Kidney capillary endothelial cell (primary cell): ENCODE results near the gene SWT1.
"Not testable (repeated sequence)": the region's sequence is repeated elsewhere in the genome, so short reads cannot be mapped to it uniquely, and the experiment has no call there.

Experiments used
- DNase-seq: peaks from one replicate; pipeline ENCODE4 v3.0.0-alpha.2; 2018; ENCODE audit warnings: low spot score

The SWT1 gene

GRCh38 chr1:185251928-185252327 lies 95.0 kb downstream of the SWT1 start:
- not testable (repeated sequence) for DNase-seq

DNA sequence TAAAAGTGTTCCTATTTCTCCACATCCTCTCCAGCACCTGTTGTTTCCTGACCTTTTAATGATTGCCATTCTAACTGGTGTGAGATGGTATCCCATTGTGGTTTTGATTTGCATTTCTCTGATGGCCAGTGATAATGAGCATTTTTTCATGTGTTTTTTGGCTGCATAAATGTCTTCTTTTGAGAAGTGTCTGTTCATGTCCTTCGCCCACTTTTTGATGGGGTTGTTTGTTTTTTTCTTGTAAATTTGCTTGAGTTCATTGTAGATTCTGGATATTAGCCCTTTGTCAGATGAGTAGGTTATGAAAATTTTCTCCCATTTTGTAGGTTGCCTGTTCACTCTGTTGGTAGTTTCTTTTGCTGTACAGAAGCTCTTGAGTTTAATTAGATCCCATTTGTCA lies 95.4 kb downstream of the SWT1 start:
- DNase-seq = not testable (repeated sequence)

DNA sequence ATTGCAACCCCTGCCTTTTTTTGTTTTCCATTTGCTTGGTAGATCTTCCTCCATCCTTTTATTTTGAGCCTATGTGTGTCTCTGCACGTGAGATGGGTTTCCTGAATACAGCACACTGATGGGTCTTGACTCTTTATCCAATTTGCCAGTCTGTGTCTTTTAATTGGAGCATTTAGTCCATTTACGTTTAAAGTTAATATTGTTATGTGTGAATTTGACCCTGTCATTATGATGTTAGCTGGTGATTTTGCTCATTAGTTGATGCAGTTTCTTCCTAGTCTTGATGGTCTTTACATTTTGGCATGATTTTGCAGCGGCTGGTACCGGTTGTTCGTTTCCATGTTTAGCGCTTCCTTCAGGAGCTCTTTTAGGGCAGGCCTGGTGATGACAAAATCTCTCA lies 98.6 kb downstream of the SWT1 start:
- not testable (repeated sequence) for DNase-seq

DNA sequence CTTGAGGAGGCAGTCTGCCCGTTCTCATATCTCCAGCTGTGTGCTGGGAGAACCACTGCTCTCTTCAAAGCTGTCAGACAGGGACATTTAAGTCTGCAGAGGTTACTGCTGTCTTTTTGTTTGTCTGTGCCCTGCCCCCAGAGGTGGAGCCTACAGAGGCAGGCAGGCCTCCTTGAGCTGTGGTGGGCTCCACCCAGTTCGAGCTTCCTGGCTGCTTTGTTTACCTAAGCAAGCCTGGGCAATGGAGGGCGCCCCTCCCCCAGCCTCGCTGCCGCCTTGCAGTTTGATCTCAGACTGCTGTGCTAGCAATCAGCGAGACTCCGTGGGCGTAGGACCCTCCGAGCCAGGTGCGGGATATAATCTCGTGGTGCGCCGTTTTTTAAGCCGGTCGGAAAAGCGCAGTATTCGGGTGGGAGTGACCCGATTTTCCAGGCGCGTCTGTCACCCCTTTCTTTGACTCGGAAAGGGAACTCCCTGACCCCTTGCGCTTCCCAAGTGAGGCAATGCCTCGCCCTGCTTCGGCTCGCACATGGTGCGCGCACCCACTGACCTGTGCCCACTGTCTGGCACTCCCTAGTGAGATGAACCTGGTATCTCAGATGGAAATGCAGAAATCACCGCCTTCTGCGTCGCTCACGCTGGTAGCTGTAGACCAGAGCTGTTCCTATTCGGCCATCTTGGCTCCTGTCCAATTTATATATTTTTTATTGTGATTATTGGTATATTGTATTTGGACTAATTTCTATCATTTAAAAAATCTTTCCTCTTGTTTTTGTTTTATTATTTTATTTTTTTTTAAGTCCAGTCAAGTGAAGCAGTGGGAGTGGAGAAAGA lies 100.4 kb downstream of the SWT1 start:
- not testable (repeated sequence) for DNase-seq

DNA sequence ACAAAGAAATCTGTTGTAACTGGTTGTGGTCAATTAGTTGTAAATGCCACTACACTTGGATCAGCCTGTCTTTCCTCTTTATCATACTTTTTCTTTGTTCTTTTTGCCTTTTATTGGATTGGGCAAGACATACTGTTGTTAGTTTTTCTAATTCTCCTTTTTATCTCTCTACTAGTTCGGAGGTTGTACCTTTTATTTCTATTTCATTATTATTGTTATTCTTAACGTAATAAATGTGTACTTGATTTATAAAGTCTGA lies 100.9 kb downstream of the SWT1 start:
- DNase-seq = no peak

- DNase-seq = no peak
These were observed 101.7 kb downstream of the SWT1 start for GRCh38 chr1:185258676-185259075.

DNA sequence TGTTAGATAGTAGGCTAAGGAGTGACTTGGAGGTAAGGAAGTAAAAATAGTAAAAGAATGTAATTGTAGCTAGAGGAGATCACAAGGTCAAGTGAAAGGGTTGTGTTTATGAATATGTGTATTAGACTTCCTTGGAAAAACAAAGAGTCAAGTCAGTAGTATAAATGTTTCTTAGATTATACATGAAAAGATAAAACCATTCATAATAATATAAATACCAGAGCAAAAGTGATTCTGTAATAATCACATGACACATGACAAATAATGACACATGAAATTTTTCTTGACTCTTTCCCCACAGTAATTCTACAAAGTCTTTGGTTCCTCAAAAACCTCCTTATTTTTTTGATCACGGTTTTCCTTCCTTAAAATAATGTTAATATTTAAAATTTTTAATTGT lies 103.6 kb downstream of the SWT1 start:
- DNase-seq = no peak

- DNase-seq = no peak
These were observed 105.2 kb downstream of the SWT1 start for GRCh38 chr1:185262151-185262550.

DNA sequence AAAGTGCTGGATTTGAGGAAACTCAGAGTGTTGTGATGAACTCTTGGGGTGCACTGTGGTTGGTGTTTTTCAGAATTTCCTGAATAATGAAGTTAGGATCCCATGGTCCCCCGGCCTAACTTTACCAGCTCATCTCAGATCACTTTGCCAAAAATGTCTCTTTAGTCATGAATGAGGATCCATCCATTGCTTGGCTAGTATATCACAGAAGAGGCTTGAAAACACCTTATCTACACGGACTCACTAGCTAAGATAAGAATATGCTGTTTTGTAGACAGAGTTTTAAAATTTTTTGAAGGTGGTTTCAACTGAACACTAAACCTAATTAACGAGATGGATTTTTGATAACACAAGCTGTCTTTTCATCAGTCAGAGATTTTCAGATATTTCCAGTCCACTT lies 106.3 kb downstream of the SWT1 start:
- no peak for DNase-seq

GRCh38 chr1:185263780-185264179 lies 106.8 kb downstream of the SWT1 start:
- no peak for DNase-seq

DNA sequence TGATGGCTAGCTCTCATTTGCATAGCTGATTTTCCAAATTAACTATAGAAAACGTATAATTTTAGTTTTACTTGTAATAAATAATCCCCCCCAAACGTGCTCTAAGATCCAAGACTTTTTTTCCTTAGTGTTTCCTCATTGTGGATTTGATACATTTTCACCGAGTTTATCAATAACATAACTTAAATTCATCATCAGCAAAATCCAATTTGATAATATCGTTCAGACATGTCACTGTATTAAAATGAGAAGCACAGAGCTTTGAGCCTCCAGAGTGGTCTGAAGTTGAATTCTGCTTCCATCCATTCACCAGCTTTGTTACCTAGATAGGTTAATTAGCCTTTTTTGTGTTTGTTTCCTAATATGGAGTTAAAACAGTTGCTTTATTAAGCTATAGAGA lies 108.3 kb downstream of the SWT1 start:
- DNase-seq = no peak

DNA sequence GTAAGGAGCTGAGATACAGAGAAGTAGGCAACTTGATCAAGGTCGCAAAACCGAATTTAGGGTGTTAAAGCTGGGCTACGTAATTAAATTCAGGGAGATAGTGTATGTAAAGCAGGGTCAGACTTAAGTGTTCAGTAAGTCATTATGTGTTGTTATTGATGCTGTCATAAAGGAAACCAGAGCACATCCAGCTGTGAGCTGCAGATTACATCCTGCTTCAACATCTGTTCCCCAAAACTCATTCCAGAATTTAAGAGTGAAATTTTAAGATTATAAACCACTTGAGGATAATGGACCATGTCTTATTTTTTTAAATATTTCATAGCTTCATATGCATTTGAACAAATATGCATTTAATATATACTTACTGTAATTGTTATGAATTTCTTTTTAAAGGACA lies 110.3 kb downstream of the SWT1 start:
- no peak for DNase-seq

GRCh38 chr1:185267701-185268100 lies 110.7 kb downstream of the SWT1 start:
- no peak for DNase-seq

GRCh38 chr1:185268352-185268751 lies 111.4 kb downstream of the SWT1 start:
- DNase-seq = no peak

DNA sequence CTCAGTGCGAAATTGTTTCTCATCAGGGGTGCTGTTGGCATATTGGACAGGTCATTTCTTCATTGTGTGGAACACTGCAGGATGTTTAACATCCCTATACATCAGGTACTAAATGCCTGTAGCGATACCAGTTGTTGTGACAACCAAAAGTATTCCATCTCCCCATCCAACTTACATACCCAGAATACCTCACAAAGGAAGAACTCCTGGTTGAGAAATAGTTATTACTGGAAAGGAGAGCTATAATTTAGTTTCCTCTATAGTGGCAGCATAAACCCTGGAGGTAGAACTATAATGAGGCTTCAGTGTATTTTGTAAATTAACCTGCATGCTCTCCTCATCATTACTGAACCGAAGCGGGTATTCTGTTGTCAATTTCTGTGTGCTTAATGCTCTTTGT lies 115.0 kb downstream of the SWT1 start:
- DNase-seq = no peak

DNA sequence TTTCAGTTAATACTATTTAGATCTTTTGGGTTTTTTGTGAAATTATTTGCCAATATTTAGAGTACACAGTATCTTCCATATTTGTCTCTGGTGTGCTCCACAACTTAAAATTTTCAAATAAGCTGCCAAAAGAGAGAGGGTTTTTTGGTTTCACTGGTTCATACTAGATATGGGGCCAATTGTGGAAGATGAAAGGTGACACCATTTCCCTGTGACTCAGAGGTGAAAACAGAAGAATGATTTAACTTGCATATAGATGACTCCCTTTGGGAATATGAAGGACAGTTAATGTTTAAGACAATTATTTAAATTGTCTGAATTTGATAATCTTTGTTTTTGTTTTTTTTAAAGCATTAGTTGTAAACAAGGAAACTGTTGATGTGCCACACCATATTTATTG lies 122.6 kb downstream of the SWT1 start:
- DNase-seq = no peak

DNA sequence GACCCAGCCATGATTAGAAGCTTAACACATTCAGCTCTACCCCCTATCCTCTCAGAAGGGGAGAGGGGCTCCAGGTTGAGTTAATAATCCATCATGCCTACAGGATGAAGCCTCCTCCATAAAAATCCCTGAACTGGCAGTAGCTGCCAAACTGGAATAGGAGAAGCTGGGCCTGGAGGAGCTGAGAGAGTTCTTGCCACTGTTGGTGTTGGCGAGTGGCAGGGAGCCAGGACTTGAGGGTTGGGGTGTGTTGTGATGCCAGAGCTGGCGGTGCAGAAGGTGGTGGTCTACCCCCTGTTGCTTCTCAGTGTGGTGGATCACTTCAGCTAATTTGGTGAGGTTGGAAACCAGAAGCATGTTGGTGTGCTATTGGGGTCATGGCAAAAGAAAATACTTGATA lies 123.6 kb downstream of the SWT1 start:
- DNase-seq = no peak

- DNase-seq = no peak
These were observed 124.3 kb downstream of the SWT1 start for GRCh38 chr1:185281245-185281644.

- DNase-seq = no peak
These were observed 127.1 kb downstream of the SWT1 start for GRCh38 chr1:185284116-185284515.

GRCh38 chr1:185284533-185285276 lies 127.7 kb downstream of the SWT1 start:
- DNase-seq = no peak

DNA sequence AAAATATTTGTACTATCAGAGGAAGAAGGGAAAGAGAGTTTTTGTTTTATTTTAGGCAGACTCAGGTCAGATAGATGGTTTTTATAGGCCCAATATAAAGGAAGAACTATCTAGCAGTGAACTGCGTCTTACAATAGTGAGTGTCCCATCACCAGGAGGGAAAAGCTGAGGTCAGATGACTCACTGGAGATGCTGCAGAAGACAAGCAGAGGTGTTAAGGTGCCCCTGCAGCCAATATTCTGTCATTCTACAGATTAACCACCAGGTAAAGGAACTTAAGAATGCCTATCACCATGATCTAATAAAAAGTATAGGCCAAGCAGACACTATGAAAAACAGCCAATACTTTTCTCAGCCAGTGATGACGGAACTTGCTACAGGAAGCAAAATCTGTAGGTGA lies 130.5 kb downstream of the SWT1 start:
- no peak for DNase-seq

GRCh38 chr1:185288435-185288834 lies 131.5 kb downstream of the SWT1 start:
- DNase-seq = no peak

DNA sequence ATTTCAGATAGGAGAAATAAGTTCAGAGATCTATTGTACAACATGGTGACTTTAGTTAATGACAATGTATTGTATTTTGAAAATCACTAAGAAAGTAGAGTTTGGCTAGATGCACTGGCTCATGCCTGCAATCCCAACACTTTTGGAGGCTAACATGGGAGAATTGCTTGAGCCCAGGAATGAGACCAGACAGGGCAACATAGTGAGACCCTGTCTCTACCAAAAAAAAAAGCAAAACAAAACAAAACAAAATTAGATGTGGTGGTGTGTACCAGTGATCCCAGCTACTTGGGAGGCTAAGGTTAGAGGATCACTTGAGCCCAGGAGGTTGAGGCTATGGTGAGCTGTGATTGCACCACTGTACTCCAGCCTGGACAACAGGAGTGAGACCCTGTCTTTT lies 132.9 kb downstream of the SWT1 start:
- no peak for DNase-seq

GRCh38 chr1:185291159-185291558 lies 134.2 kb downstream of the SWT1 start:
- DNase-seq = no peak
